OCI-LY1 (cell line): ENCODE results near the gene ZNF514.

Experiments
- H2AFZ ChIP-seq: fragments of 200-600 bp; sonication (generic), shearing (Covaris generic); 2 replicates; pipeline ENCODE4 v1.6.0; 2014; ENCODE audit warnings: antibody characterized with exemption, mild to moderate bottlenecking, low read length
- H3F3A ChIP-seq: fragments of 200-600 bp; sonication (generic), shearing (Covaris generic); 2 replicates; pipeline ENCODE4 v1.6.0; 2014; ENCODE audit warnings: mild to moderate bottlenecking, antibody characterized with exemption, low read length, moderate library complexity; ENCODE audit not compliant: insufficient read depth
- H3K27ac ChIP-seq: fragments of 200-600 bp; sonication (generic); 2 replicates; pipeline ENCODE4 v1.5.1; 2014; ENCODE audit warnings: low read length, mixed run types, mild to moderate bottlenecking, low read depth; ENCODE audit not compliant: poor library complexity, severe bottlenecking
- H3K27me3 ChIP-seq: fragments of 200-600 bp; sonication (generic); 2 replicates; pipeline ENCODE4 v1.6.0; 2014; ENCODE audit warnings: antibody characterized with exemption, mild to moderate bottlenecking, low read length, moderate library complexity; ENCODE audit not compliant: insufficient read depth
- H3K36me3 ChIP-seq: fragments of 200-600 bp; sonication (generic); 2 replicates; pipeline ENCODE4 v1.6.1; 2014; ENCODE audit warnings: mild to moderate bottlenecking, antibody characterized with exemption, low read length, moderate library complexity, mixed read lengths; ENCODE audit not compliant: insufficient read depth
- H3K4me1 ChIP-seq: fragments of 200-600 bp; sonication (generic); 2 replicates; pipeline ENCODE4 v1.5.1; 2014; ENCODE audit warnings: mild to moderate bottlenecking, low read length, moderate library complexity; ENCODE audit not compliant: insufficient read depth, severe bottlenecking
- H3K4me2 ChIP-seq: fragments of 200-600 bp; sonication (generic), shearing (Covaris generic); 2 replicates; pipeline ENCODE4 v1.6.1; 2014; ENCODE audit warnings: low read length
- H3K4me3 ChIP-seq: fragments of 200-600 bp; sonication (generic); 2 replicates; pipeline ENCODE4 v1.5.1; 2014; ENCODE audit warnings: low read length, low read depth, mild to moderate bottlenecking, mixed read lengths; ENCODE audit not compliant: poor library complexity, severe bottlenecking
- H3K79me2 ChIP-seq: fragments of 200-600 bp; shearing (Covaris generic); 2 replicates; pipeline ENCODE4 v1.6.1; 2016; ENCODE audit warnings: mixed run types, low read length, mixed read lengths; ENCODE audit not compliant: insufficient read depth
- H3K9ac ChIP-seq: fragments of 200-600 bp; sonication (generic), shearing (Covaris generic); 2 replicates; pipeline ENCODE4 v1.6.1; 2014; ENCODE audit warnings: mild to moderate bottlenecking, low read length, mixed read lengths
- H3K9me2 ChIP-seq: fragments of 200-600 bp; sonication (generic), shearing (Covaris generic); 2 replicates; pipeline ENCODE4 v1.6.1; 2014; ENCODE audit warnings: low read depth, mild to moderate bottlenecking, low read length, mixed read lengths
- H3K9me3 ChIP-seq: fragments of 200-600 bp; shearing (Covaris generic); 2 replicates; pipeline ENCODE4 v1.6.1; 2014; ENCODE audit warnings: low read length, mixed read lengths
- H4K20me1 ChIP-seq: fragments of 200-600 bp; sonication (generic), shearing (Covaris generic); 2 replicates; pipeline ENCODE4 v1.6.0; 2016; ENCODE audit warnings: mild to moderate bottlenecking, low read length; ENCODE audit not compliant: insufficient read depth
- EZH2 ChIP-seq: fragments of 200-600 bp; sonication (generic), shearing (Covaris generic); IDR thresholded peaks from 2 replicates; pipeline ENCODE4 v1.8.0; 2017; ENCODE audit warnings: borderline replicate concordance, mixed run types, mild to moderate bottlenecking, antibody characterized with exemption, low read length, moderate library complexity, mixed read lengths
- TF ChIP-seq, protein P1 (sequence below): fragments of 200-600 bp; sonication (generic), shearing (Covaris generic); IDR thresholded peaks from 2 replicates; pipeline ENCODE4 v1.5.1; 2017; ENCODE audit warnings: mild to moderate bottlenecking, antibody characterized with exemption, low read length, moderate library complexity, mixed read lengths

Gene ZNF514

GRCh38 chr2:95110395-95110794 is 49.3 kb downstream of the ZNF514 start:
- H4K20me1 ChIP-seq: no peaks in the 10 kb centered on the region
- no peaks in the 10 kb centered on the region for H3K27me3 ChIP-seq
- peaks cover 4% of the 10 kb centered on the region; the same call in 1 of the 2 replicates for H3K79me2 ChIP-seq
- H3K27ac ChIP-seq: no peak overlapping the region
- TF ChIP-seq, protein P1, sequence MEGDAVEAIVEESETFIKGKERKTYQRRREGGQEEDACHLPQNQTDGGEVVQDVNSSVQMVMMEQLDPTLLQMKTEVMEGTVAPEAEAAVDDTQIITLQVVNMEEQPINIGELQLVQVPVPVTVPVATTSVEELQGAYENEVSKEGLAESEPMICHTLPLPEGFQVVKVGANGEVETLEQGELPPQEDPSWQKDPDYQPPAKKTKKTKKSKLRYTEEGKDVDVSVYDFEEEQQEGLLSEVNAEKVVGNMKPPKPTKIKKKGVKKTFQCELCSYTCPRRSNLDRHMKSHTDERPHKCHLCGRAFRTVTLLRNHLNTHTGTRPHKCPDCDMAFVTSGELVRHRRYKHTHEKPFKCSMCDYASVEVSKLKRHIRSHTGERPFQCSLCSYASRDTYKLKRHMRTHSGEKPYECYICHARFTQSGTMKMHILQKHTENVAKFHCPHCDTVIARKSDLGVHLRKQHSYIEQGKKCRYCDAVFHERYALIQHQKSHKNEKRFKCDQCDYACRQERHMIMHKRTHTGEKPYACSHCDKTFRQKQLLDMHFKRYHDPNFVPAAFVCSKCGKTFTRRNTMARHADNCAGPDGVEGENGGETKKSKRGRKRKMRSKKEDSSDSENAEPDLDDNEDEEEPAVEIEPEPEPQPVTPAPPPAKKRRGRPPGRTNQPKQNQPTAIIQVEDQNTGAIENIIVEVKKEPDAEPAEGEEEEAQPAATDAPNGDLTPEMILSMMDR: no peak
- no peak for TF ChIP-seq EZH2
- H3K9me3 ChIP-seq: no peaks in the 10 kb centered on the region
- H3K4me2 ChIP-seq: no peak overlapping the region
- H3K4me3 ChIP-seq: no peak overlapping the region
- no peak overlapping the region for H2AFZ ChIP-seq
- no peak overlapping the region for H3K9ac ChIP-seq
- no peaks in the 10 kb centered on the region for H3K9me2 ChIP-seq
- no peaks in the 10 kb centered on the region for H3K4me1 ChIP-seq
- H3K36me3 ChIP-seq: peaks cover 89% of the 10 kb centered on the region
- no peaks in the 10 kb centered on the region for H3F3A ChIP-seq

DNA sequence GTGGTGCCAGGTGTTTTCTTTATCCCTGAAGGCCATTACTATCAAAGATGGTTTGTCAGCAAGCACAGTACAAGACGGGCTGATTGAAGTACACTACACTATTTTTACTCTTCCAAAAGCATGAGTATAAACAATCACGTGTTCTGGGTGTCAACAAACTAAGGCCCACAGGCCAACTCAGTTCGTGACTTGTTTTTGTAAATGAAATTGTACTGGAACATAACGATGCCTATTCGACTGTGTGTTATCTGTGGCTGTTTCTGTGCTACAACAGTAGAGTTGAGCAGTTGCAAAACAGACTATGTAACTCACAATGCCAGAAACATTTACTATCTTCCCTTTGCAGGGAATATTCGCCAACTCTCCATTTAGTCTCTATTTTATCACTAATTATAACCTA is 50.4 kb downstream of the ZNF514 start:
- no peaks in the 10 kb centered on the region for H3F3A ChIP-seq
- no peak for TF ChIP-seq EZH2
- TF ChIP-seq, protein P1: no peak
- H3K9me3 ChIP-seq: no peaks in the 10 kb centered on the region
- no peaks in the 10 kb centered on the region for H3K4me1 ChIP-seq
- no peak overlapping the region for H3K27ac ChIP-seq
- no peak overlapping the region for H2AFZ ChIP-seq
- H3K79me2 ChIP-seq: peaks cover 4% of the 10 kb centered on the region; the same call in 1 of the 2 replicates
- peaks cover 90% of the 10 kb centered on the region for H3K36me3 ChIP-seq
- H3K27me3 ChIP-seq: no peaks in the 10 kb centered on the region
- H3K9me2 ChIP-seq: no peaks in the 10 kb centered on the region
- no peaks in the 10 kb centered on the region for H4K20me1 ChIP-seq
- H3K4me2 ChIP-seq: no peak overlapping the region
- no peak overlapping the region for H3K4me3 ChIP-seq
- H3K9ac ChIP-seq: no peak overlapping the region

DNA sequence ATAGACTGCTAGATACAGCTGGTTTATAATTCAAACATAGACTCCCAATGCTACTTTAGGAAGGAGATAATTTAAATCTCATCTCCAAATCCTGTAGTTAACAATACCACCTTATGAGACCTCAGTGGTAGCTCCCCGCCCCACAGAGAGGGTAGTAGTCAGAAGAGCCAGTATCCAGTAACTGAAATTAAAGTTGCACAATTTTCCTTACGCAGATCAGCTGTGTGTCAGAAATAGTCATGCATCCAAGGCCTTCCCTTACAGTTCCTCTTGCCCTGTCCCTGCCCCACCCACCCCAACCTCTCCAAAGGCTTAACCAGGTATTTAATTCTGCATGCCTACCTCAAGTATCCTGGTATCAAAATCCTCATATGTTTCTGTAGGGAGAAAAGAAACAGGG is 53.6 kb downstream of the ZNF514 start:
- Histone ChIP-seq H3K79me2 (no peaks in the 10 kb centered on the region), H3K4me3 (no peak overlapping the region), H3K27ac (no peak overlapping the region), H3K27me3 (no peaks in the 10 kb centered on the region), H3K4me1 (no peaks in the 10 kb centered on the region), H4K20me1 (no peaks in the 10 kb centered on the region), H3F3A (no peaks in the 10 kb centered on the region), H3K9me3 (no peaks in the 10 kb centered on the region), H2AFZ (no peak overlapping the region), H3K9ac (no peak overlapping the region), H3K36me3 (peaks cover 96% of the 10 kb centered on the region), H3K9me2 (no peaks in the 10 kb centered on the region), H3K4me2 (no peak overlapping the region)
- TF ChIP-seq, protein P1: no peak
- TF ChIP-seq EZH2: no peak
